ENCODE measurements around the gene RNF217.

The RNF217 gene

GRCh38 chr6:125111219-125111983, 149.2 kb downstream of the RNF217 start:
- Histone ChIP-seq H3K9me3 (ENCODE audit: control insufficient read depth, low read length) (peaks cover 23% of the 10 kb centered on the region), H3K4me1 (ENCODE audit: control insufficient read depth, insufficient read depth, low read length, poor library complexity, severe bottlenecking) (no peaks in the 10 kb centered on the region), H3K27ac (ENCODE audit: low read depth, low read length, severe bottlenecking) (no peak overlapping the region), H3K4me3 (ENCODE audit: extremely low read depth, insufficient read depth, low read length, poor library complexity, severe bottlenecking) (no peak overlapping the region), H3K36me3 (ENCODE audit: control insufficient read depth, insufficient read depth, low read length) (no peaks in the 10 kb centered on the region)
- 100% methylated on average over 2 of the region's 4 CpGs; no CpG with 5 or more reads in 1 of the 2 experiments for WGBS, 2 experiments (ENCODE audit: insufficient coverage in 2 of 2)

DNA sequence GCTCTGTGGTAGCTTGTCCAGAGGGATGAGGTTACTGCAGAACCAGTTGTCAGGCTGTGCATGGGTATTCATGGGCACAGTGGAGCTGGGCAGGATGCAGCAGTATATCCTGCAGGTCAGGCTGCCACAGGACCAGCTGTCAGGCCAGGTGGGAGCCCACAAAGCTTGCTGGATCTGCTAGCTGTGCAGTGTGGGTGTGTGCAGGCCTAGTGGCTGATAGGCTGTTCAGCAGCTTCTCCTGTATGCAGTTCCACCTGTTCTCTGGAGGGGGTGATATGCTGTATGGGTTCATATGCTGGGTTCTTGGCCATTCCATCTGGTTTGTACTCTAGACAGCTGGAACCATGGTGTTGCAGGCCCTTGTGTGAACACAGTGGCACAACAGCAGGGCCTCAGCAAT, 150.7 kb downstream of the RNF217 start:
- H3K36me3 ChIP-seq (ENCODE audit: control insufficient read depth, insufficient read depth, low read length): no peaks in the 10 kb centered on the region
- peaks cover 23% of the 10 kb centered on the region for H3K9me3 ChIP-seq (ENCODE audit: control insufficient read depth, low read length)
- no peak overlapping the region for H3K27ac ChIP-seq (ENCODE audit: low read depth, low read length, severe bottlenecking)
- no peak overlapping the region for H3K4me3 ChIP-seq (ENCODE audit: extremely low read depth, insufficient read depth, low read length, poor library complexity, severe bottlenecking)
- H3K4me1 ChIP-seq (ENCODE audit: control insufficient read depth, insufficient read depth, low read length, poor library complexity, severe bottlenecking): no peaks in the 10 kb centered on the region

GRCh38 chr6:125114248-125114858, 152.1 kb downstream of the RNF217 start:
- Histone ChIP-seq H3K36me3 (ENCODE audit: control insufficient read depth, insufficient read depth, low read length) (no peaks in the 10 kb centered on the region), H3K4me3 (ENCODE audit: extremely low read depth, insufficient read depth, low read length, poor library complexity, severe bottlenecking) (no peak overlapping the region), H3K9me3 (ENCODE audit: control insufficient read depth, low read length) (peaks cover 22% of the 10 kb centered on the region), H3K4me1 (ENCODE audit: control insufficient read depth, insufficient read depth, low read length, poor library complexity, severe bottlenecking) (no peaks in the 10 kb centered on the region), H3K27ac (ENCODE audit: low read depth, low read length, severe bottlenecking) (no peak overlapping the region)
- no CpG with 5 or more reads among the region's 1 CpG for WGBS, 2 experiments (ENCODE audit: insufficient coverage in 2 of 2)

DNA sequence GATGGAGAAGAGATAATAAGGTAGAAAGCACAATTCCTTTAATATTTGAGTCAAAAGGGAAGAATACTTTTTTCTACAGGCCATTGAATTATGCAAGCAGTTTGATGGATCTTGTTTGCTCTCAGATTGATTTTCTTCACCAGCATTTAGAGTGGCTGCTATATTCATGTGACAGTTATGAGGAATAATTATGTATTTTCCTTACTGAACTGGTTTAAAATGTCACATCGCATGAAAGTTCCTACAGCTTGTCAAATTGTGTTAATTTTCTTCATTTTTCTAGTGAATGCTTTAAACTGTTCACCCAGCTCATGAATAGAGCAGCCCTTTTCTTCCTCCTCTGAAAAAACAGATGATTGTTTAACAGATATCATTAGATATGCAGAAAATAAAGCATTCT, 153.9 kb downstream of the RNF217 start:
- H3K4me1 ChIP-seq (ENCODE audit: control insufficient read depth, insufficient read depth, low read length, poor library complexity, severe bottlenecking): no peaks in the 10 kb centered on the region
- peaks cover 12% of the 10 kb centered on the region for H3K9me3 ChIP-seq (ENCODE audit: control insufficient read depth, low read length)
- WGBS, 2 experiments (ENCODE audit: insufficient coverage in 2 of 2): no CpG with 5 or more reads among the region's 1 CpG
- H3K4me3 ChIP-seq (ENCODE audit: extremely low read depth, insufficient read depth, low read length, poor library complexity, severe bottlenecking): no peak overlapping the region
- H3K27ac ChIP-seq (ENCODE audit: low read depth, low read length, severe bottlenecking): no peak overlapping the region
- no peaks in the 10 kb centered on the region for H3K36me3 ChIP-seq (ENCODE audit: control insufficient read depth, insufficient read depth, low read length)

DNA sequence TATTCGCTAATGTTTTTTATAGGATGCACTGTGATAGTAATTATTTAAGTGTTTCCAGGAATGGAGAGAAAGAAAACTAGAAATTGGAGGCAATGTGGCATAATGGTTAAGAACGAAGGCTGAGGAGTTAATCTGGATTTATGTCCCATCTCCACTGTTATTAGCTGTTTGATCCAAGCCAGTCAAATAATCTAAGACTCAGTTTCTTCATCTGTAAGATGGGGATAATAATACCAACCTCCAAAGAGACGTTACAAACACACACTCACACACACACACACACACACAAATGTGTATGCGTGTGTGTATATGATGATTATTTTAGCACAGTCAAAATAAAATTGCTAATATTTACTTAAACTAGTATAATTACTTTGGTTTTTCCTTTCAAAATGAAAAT, 154.5 kb downstream of the RNF217 start:
- 100% methylated on average over 1 of the region's 4 CpGs; no CpG with 5 or more reads in 1 of the 2 experiments for WGBS, 2 experiments (ENCODE audit: insufficient coverage in 2 of 2)

GRCh38 chr6:125117818-125118217, 155.6 kb downstream of the RNF217 start:
- Histone ChIP-seq H3K36me3 (ENCODE audit: control insufficient read depth, insufficient read depth, low read length) (no peaks in the 10 kb centered on the region), H3K4me3 (ENCODE audit: extremely low read depth, insufficient read depth, low read length, poor library complexity, severe bottlenecking) (no peak overlapping the region), H3K27ac (ENCODE audit: low read depth, low read length, severe bottlenecking) (no peak overlapping the region), H3K9me3 (ENCODE audit: control insufficient read depth, low read length) (no peaks in the 10 kb centered on the region), H3K4me1 (ENCODE audit: control insufficient read depth, insufficient read depth, low read length, poor library complexity, severe bottlenecking) (no peaks in the 10 kb centered on the region)
- WGBS, 2 experiments (ENCODE audit: insufficient coverage in 2 of 2): 83% methylated on average over 1 of the region's 3 CpGs; no CpG with 5 or more reads in 1 of the 2 experiments

More for the DNA sequence above, 154.5 kb downstream of the RNF217 start:
- H3K9me3 ChIP-seq (ENCODE audit: control insufficient read depth, low read length): peaks cover 7% of the 10 kb centered on the region
- no peak overlapping the region for H3K27ac ChIP-seq (ENCODE audit: low read depth, low read length, severe bottlenecking)
- no peak overlapping the region for H3K4me3 ChIP-seq (ENCODE audit: extremely low read depth, insufficient read depth, low read length, poor library complexity, severe bottlenecking)
- no peaks in the 10 kb centered on the region for H3K4me1 ChIP-seq (ENCODE audit: control insufficient read depth, insufficient read depth, low read length, poor library complexity, severe bottlenecking)
- H3K36me3 ChIP-seq (ENCODE audit: control insufficient read depth, insufficient read depth, low read length): no peaks in the 10 kb centered on the region

- no peaks in the 10 kb centered on the region for H3K36me3 ChIP-seq (ENCODE audit: control insufficient read depth, insufficient read depth, low read length)
- no peak overlapping the region for H3K4me3 ChIP-seq (ENCODE audit: extremely low read depth, insufficient read depth, low read length, poor library complexity, severe bottlenecking)
- H3K27ac ChIP-seq (ENCODE audit: low read depth, low read length, severe bottlenecking): no peak overlapping the region
- no peaks in the 10 kb centered on the region for H3K4me1 ChIP-seq (ENCODE audit: control insufficient read depth, insufficient read depth, low read length, poor library complexity, severe bottlenecking)
- WGBS, 2 experiments (ENCODE audit: insufficient coverage in 2 of 2): 52 to 75% methylated on average over 2 of the region's 3 CpGs
- H3K9me3 ChIP-seq (ENCODE audit: control insufficient read depth, low read length): no peaks in the 10 kb centered on the region
Measured at GRCh38 chr6:125120054-125120590, 157.9 kb downstream of the RNF217 start.

- H3K9me3 ChIP-seq (ENCODE audit: control insufficient read depth, low read length): no peaks in the 10 kb centered on the region
- H3K36me3 ChIP-seq (ENCODE audit: control insufficient read depth, insufficient read depth, low read length): no peaks in the 10 kb centered on the region
- no peak overlapping the region for H3K27ac ChIP-seq (ENCODE audit: low read depth, low read length, severe bottlenecking)
- no CpG with 5 or more reads among the region's 1 CpG for WGBS, 2 experiments (ENCODE audit: insufficient coverage in 2 of 2)
- no peak overlapping the region for H3K4me3 ChIP-seq (ENCODE audit: extremely low read depth, insufficient read depth, low read length, poor library complexity, severe bottlenecking)
- no peaks in the 10 kb centered on the region for H3K4me1 ChIP-seq (ENCODE audit: control insufficient read depth, insufficient read depth, low read length, poor library complexity, severe bottlenecking)
Measured at GRCh38 chr6:125121894-125122293, 159.7 kb downstream of the RNF217 start.

- H3K36me3 ChIP-seq (ENCODE audit: control insufficient read depth, insufficient read depth, low read length): no peaks in the 10 kb centered on the region
- no peaks in the 10 kb centered on the region for H3K4me1 ChIP-seq (ENCODE audit: control insufficient read depth, insufficient read depth, low read length, poor library complexity, severe bottlenecking)
- no peaks in the 10 kb centered on the region for H3K9me3 ChIP-seq (ENCODE audit: control insufficient read depth, low read length)
- 80 to 94% methylated on average over 2 of the region's 3 CpGs for WGBS, 2 experiments (ENCODE audit: insufficient coverage in 2 of 2)
- no peak overlapping the region for H3K4me3 ChIP-seq (ENCODE audit: extremely low read depth, insufficient read depth, low read length, poor library complexity, severe bottlenecking)
- no peak overlapping the region for H3K27ac ChIP-seq (ENCODE audit: low read depth, low read length, severe bottlenecking)
Measured at GRCh38 chr6:125123051-125123450, 160.8 kb downstream of the RNF217 start.

- H3K9me3 ChIP-seq (ENCODE audit: control insufficient read depth, low read length): no peaks in the 10 kb centered on the region
- H3K27ac ChIP-seq (ENCODE audit: low read depth, low read length, severe bottlenecking): no peak overlapping the region
- H3K4me3 ChIP-seq (ENCODE audit: extremely low read depth, insufficient read depth, low read length, poor library complexity, severe bottlenecking): no peak overlapping the region
- H3K4me1 ChIP-seq (ENCODE audit: control insufficient read depth, insufficient read depth, low read length, poor library complexity, severe bottlenecking): no peaks in the 10 kb centered on the region
- WGBS, 2 experiments (ENCODE audit: insufficient coverage in 2 of 2): 89 to 90% methylated on average over 7 of the region's 8 CpGs
- no peaks in the 10 kb centered on the region for H3K36me3 ChIP-seq (ENCODE audit: control insufficient read depth, insufficient read depth, low read length)
Measured at GRCh38 chr6:125123468-125124048, 161.3 kb downstream of the RNF217 start.

All from mesodermal cell (in vitro differentiated cells).